Colon (tissue), 2 donors: ENCODE results near the gene GTF2IRD1.
"Not testable (repeated sequence)": the region's sequence is repeated elsewhere in the genome, so short reads cannot be mapped to it uniquely, and the experiment has no call there.

Experiments used
- FAIRE-seq: peaks from 2 replicates; lab custom pipeline; 2012; peaks lifted over from hg19 to GRCh38; lab: Jason Lieb, UNC
- donor health status: control.
- donor health status: control.

The GTF2IRD1 gene

DNA sequence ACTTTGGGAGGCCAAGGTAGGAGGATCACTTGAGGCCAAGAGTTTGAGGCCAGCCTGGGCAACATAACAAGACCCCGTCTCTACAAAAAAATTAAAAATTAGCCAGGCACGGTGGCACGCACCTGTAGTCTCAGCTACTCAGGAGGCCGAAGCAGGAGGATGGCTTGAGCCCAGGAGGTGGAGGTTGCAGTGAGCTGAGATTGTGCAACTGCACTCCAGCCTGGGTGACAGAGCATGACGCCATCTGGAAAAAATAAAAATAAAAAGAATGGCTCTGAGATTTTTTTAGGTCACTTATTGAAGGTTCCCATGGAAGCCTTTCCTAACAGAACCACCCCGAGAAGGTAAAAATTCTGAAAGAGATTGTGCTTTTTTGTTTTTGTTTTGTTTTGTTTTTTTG lies 109.9 kb downstream of the GTF2IRD1 start:
- FAIRE-seq, result not testable (repeated sequence)

DNA sequence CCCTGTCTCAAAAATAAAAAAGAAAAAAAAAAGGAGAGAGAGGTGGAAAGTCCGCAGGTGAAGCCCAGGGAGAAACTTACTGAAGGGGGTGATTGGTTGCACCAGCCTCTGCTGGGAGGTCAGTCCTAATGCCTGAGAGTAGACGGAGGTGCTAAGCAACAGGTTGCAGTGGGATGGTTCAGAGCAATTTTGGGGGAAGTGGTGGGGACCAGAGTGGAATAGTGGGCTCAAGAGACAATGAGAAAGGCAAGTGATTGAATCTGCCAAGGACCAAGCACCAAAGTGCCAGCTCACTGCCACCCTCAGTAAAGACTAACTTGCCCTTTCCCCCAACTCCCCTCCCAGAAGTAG lies 113.6 kb downstream of the GTF2IRD1 start:
- no peak for FAIRE-seq

DNA sequence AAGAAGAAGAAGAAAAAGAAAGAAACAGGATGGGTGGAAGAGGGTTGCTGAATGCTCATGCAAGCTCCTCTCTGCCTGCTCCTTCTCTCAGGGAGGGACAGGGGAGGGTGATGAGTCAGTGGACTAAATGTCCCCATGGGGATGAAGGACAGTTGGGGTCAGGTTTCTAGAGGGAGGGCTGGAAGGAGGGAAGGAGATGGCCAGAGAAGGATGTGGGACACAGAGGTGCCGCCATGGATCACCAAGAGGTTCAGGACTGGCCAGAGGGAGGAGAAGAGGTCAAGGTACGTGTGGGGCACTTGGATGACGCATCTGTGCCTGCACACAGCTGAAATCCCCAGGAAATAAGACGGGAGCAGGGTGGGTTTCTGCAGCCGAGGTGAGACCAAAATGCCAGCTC lies 115.0 kb downstream of the GTF2IRD1 start:
- FAIRE-seq, result no peak

DNA sequence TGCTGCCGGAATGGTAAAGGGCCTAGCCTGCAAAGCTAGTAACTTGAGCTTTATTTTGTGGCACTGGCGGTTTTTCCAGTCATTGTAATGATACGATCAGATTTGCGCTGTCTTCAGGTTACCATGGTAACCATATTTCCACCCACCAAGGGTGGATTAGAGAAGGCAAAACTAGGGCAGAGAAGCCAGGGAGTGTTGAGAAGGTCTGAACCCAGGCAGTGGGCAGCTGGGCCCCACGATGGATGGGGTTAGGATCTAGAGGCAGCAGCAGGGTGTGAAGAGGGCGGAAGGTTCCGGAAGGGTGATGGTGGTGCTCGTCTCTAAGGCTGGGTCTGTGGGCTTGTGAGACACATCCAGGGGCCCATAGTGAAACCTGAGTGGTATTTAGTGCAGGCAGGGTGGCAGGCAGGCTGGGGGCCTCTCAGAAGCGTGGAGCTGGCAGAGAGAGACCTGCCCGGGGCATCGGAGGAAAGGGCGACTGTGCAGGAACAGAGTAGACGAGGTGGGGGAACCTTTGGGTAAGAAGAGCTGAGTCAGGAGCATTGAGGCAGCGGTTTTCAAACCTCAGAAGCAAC lies 115.9 kb downstream of the GTF2IRD1 start:
- FAIRE-seq, result no peak

DNA sequence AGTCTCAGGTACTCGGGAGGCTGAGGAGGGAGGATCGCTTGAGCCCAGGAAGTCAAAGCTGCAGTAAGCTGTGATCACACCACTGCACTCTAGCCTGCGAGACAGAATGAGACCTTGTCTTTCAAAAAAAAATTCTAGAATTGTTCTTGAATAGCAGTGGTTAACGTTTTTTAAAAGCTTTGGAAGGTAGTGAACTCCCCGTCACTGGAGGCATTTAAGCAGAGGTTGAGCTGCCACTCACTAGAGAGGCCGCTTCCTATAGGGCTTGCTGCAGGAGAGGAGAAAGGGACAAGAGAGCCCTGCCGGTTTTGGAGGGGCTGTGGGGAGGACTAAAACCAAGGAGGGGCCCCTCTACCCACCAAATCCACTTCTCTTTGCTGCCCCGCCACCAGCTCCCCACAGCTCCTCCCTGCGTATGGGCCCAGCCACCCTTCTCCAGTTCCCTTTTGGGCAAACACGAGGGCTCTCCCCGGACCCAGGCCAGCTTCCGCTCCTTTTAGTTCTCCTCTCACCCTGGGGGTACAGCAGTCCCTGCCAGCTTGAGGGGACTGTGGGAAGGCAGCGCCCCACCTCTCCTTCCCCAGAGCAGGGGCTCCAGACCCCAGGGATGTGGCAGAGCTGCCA lies 116.9 kb downstream of the GTF2IRD1 start:
- no peak for FAIRE-seq

DNA sequence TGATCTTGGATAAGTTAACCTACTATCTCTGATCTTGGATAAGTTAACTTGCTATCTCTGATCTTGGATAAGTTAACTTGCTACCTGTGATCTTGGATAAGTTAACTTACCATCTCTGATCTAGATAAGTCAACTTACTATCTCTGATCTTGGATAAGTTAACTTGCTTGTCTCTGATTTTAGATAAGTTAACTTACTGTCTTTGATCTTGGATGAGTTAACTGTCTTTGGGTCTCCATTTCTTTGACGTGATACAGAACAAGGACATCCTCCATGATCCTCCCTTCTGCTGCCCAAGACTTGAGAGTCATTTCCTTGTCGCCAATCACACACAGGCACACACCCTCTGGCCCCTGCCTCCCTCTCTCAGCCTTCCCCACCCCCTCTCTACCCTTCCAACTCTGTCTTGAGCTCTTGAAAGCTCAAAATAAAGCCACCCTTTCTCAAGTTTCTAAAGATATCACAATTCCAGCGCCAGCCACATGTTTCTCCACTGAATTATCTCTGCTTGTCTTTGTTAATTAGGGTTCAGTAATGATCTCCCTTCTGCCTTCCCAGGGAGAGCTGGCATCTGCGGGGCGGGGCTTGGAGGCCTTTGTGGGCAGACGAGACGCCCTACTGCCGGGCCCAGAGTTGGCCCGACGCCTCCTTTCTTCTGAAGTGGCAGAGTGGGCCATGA lies 118.7 kb downstream of the GTF2IRD1 start:
- FAIRE-seq, result no peak

DNA sequence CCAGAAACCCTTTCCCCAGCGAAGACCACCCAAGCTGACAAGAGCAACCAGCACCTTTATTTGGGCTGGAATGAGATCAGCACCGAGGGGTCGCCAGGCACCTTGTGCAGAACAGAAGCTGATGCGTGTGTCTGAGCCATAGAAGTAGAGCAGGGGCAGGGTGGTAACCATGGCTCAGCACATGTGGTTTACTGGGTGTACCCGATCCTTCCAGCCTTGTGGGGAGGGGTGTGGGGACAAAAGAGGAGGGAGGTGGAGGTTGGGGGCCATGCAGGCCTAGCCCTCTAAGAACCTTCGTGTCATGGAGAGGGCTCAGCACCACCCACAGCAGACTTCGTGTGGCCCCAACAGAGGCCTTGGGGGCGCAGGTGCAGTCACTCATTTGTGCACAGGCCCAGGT lies 119.8 kb downstream of the GTF2IRD1 start:
- FAIRE-seq, result no peak

DNA sequence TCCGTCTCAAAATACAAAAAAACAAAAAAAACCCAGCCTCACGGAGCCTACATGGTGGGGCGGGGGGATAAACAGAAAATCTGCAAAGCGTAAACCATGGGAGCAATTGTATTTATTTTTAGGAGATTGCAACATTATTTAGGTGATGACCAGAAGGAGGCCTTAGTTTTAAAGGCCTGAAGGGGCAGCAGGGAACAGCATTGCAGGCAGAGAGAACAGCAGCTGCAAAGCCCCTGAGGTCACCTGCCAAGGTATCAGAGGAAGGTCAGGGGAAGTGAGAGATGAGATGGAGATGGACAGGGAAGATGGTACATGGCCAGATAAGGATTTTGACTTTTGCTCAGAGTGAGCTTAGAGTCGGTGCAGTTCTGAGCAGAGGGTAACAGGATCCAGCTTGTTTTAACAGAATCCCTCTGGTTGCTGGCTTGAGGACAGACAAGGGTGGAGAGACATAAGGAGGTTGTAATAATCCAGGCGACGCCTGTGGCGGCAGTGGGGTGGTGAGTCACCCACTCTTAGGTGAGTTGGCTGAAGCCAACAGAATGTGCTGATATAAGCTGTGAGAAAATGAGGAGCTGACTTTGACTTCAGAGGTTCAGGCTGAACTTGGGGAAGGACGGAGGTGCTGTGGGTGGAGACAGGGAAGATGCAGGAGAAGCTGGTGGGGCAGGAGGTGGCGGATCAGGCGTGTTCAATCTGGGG lies 121.5 kb downstream of the GTF2IRD1 start:
- no peak for FAIRE-seq

DNA sequence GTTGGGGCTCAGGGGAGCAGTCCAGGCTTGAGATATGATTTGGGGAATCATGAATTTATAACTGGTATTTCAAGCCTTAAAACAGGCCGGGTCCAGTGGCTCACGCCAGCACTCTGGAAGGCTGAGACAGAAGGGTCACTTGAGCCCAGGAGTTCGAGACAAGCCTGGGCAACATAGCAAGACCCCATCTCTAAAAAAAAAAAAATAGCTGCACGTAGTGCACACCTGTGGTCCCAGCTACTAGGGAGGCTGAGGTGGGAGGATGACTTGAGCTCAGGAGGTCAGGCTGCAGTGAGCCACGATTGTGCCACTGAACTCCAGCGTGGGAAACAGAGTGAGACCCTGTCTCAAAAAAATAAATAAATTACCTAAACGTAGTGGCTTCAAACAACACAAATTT lies 122.1 kb downstream of the GTF2IRD1 start:
- FAIRE-seq, result no peak

DNA sequence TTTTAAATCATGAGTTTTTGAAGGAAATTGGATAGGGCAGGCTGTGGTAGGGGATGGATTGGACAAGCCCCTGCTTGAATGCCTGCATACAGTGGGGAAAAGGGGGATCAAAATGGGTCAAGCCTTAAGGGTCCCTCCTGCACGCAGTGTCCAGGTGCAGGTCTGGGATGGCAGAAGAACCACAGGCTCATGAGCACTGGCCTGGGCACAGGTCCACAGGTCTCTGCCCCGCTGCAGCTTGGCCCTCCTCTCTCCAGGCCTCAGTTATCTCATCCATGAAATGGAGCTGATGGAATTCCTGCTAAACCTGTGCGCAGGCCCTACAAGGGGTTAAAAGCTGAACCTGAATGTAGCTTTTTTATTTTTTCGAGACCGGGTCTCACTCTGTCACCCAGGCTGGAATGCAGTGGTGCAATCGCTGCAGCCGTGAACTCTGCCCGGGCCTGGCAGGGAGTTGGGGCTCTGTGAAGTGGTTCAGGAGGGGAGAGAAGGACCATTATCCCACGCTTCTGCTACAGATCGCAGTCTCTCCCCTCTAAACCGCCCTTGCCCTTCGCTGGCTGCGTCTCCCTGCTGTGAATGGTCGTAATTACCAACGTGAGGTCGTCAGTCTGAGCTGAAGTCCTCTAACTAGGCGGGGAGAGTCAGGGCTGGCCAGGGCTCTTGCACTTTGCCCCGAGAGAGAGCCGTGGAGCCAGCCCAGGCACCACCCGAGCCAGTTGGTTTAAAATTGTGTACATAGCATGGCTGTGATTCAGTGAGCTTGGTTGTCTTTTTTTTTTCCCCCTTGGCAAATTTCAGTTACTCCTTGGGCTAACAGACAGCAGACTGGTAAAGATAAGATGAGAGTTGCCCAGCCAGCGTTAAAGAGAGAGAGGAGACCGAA lies 126.3 kb downstream of the GTF2IRD1 start:
- no peak for FAIRE-seq

DNA sequence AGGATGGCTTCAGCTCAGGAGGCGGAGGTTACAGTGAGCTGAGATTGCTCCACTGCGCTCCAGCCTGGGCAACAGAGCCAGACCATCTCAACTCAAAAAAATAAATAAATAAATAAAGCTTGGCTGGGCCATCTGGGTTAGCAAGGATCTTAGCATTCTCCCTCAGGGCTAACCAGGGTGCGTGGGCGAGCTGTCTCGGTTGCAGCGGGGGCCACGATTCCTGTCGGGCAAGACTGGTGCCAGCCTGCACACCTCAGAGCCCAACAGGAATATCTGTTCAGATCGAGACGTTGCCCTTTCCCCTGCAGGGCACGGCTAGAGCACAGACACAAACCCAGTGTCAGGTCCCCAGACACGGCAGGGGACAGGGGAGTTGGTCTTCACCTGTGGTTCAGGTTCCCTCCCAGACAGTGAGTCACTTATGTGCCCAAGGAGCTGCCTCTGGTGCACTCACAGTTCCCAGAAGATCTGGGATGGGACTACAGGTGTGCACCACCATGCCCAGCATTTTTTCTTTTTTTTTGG lies 128.3 kb downstream of the GTF2IRD1 start:
- FAIRE-seq, result no peak

DNA sequence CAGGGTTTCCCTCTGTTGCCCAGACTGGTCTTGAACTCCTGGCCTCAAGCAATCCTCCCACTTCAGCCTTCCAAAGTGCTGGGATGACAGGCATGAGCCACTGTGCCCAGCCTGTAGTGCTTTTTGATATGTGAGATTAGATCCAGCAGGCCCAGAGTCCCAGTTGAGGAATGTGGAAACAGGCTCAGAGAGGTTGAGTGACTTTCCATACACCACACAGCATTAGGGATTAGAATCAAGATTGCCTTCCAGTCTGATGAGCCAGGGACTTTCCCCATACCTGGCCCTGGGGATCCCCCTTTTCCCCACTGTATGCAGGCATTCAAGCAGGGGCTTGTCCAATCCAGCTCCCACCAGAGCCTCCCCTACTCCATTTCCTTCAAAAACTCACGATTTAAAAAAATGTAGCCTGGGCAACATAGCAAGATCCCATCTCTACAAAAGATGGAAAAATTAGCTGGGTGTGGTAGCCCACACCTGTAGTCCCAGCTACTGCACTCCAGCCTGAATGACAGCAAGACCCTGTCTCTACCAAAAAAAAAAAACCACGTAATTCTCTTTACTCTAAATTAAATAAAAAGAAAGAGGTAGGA lies 128.8 kb downstream of the GTF2IRD1 start:
- no peak for FAIRE-seq

DNA sequence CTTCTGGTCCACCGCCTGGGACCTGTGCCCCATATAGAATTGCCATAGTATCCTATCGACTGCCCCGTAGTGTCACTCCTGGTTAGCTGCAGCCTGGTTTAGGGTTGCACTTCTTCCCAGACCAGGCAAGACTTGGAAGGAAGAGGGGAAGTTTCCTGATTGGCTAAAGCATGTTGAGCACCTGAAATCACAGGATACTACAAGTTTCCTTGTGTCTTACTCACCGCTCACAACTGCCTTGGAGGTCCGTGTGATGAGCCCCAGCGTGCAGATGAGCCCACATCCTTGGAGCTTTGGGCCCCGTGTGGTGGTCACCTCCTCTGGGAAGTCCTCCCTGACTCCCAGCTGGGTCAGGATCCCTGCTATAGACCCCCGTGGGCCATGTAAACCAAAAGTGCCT lies 129.9 kb downstream of the GTF2IRD1 start:
- FAIRE-seq, result no peak

DNA sequence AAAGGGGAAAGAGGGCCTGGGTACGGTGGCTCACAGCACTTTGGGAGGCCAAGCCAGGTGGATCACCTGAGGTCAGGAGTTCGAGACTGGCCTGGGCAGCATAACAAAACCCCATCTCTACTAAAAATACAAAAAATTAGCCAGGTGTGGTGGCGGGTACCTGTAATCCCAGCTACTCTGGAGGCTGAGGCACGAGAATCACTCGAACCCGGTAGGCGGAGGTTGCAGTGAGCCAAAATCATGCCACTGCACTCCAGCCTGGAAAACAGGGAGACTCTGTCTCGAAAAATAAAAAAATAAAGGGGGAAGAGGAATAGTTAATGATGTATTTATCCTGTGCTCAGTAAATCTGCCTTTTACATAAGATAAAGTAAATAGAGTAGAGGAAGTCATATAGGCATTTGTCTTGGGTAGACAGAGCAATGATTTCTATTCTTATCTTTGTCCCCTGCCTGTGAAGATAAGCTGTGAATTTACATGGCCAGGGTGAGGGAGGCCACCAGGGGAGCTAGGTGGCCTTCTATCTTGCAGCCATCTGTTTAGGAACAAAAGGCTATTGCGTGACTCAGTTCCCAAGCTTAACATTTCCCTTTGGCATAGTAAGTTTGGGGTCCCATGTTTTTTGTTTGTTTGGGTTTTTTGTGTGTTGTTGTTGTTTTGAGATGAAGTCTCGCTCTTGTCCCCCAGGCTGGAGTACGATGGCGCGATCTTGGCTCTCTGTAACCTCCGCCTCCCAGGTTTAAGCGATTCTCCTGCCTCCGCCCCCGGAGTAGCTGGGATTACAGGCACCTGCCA lies 130.7 kb downstream of the GTF2IRD1 start:
- FAIRE-seq, result no peak

DNA sequence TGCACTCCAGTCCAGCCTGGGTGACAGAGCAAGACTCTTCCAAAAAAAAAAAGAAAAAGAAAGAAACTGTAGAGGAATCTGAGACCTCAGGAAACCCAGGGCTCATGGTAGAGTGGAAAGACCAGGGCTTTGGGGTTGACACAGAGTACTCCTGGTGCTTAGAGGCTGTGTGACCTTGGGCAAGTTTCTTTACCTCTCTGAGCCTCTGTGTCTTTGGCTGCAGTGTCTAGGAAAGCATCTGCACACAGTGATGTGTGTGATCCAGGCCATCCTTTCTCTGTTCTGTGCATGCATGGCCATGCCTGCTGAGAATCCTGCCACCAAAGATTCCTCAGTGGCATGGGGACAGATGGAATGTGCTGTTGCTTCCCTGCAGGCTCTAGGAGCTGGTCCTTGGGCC lies 132.1 kb downstream of the GTF2IRD1 start:
- no peak for FAIRE-seq

DNA sequence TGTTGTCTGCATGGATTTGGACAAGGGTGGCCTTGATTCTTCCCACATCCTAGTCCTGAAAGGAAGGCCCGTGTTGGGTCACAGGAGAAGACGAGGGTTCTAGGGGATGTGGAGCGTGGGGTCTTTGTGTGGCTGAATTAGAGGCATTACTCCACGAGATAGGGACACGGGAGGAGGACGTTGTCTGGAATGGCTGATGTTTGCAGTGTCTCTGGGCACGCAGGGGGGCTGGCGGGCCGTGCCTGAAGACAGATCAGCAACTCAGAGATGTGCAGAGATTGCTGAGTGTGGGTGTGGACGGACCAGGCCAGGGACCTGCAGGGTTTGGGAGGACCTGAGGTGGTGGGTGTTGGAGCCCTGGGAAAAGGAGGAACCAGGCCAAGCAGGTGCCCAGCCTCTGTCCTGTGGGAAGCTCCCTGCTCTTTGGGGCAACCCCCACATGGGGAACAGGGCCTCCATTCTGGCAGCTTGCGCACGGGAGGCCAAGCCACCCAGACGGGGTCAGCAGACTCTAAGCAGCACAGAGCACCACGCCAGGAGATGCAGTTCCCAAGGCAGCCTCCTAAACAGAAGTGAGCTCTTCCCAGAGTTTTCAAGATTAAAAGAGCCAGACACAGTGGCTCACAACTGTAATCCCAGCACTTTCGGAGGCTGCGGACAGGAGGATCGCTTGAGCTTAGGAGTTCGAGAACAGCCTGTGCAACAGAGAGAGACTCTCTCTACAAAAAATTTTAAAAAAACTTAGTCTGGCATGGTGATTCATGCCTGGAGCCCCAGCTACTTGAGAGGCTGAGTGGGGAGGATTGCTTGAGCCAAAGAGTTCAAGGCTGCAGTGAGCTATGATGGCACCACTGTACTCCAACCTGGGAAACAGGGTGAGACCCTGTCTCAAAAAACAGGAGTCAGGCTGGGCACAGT lies 132.8 kb downstream of the GTF2IRD1 start:
- no peak for FAIRE-seq

DNA sequence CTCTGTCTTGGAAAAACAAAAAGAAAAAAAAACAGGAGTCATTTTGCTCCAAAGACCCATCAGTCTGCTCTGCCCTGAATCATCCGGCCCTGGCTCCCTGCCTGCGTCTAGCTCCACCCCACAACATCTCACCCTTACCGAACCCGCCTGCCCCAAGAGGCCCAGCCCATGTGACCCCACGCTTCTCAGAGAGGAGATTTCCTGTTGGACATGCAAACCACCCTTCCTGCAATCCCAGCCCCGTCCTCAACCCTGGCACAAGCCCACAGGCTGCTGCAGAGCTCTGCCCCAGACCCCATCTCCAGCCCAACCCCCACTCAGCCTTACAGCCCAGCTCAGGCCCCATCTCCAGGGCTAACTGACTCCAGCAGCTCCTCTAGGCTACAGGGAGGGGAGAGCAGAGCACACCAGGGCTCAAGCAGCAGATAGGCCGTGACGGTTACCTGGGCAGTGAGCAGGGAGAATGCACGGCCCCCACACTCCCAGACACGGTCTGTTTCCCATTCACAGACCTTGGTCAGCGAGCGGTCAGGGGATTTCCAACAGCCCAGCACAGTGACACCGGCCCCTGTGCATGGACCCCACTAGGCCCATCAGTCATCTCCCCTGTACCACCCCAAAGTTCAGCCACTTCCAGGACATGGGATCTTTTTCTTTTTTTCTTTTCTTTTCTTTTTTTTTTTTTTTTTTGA lies 133.9 kb downstream of the GTF2IRD1 start:
- no peak for FAIRE-seq

DNA sequence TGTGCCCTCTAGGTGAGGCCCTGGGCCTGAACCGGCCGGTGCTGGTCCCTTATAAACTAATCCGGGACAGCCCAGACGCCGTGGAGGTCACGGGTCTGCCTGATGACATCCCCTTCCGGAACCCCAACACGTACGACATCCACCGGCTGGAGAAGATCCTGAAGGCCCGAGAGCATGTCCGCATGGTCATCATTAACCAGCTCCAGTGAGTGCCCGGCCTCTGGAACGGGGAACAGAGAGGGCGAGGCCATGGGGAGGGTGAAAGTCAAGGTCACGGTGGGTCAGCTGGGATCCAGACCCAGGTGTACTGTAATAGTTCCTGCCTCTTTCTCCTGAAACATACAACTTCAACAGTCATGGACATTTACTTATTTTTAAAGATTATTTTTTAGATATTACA lies 137.1 kb downstream of the GTF2IRD1 start:
- FAIRE-seq, result no peak

DNA sequence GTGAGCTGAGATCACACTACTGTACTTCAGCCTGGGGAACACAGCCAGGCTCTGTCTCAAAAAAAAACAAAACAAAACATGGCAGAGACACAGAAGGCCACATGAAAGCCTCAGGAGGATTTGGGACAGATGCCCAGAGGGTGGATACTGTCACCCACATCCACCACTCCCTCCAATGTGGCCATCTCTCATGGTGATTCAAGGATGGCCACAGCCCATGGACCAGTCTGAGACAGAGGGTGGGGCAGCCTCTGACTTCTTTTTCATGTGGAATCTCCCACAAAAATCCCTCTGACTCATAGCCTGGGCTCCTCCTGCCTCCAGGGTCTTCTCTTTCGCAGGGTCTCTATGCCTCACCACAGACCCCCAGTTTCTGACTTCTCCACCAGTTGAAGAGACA lies 144.9 kb downstream of the GTF2IRD1 start:
- no peak for FAIRE-seq
